Activated naive CD4-positive, alpha-beta T cell treated with anti-CD3 and anti-CD28 coated beads for 36 hours (primary cell): ENCODE data around the gene KRTAP12-4. TPM values are rescaled to one million over a fixed set of nuclear protein-coding genes. Genes with fewer than 3 reads are reported as not detected.
"Not testable (repeated sequence)": the region's sequence is repeated elsewhere in the genome, so short reads cannot be mapped to it uniquely, and the experiment has no call there.

Experiments used
- CTCF ChIA-PET: fragments of 350-600 bp; sonication (Branson Sonifier 250); formaldehyde crosslinking; loops from one replicate; lab custom pipeline; 2021; ENCODE audit warnings: antibody characterized with exemption; lab: Charles Lee
- DNase-seq: peaks from one replicate; pipeline ENCODE4 v3.0.0-alpha.2; 2020
- H3K27ac Mint-ChIP-seq: one replicate; pipeline ENCODE4 v1.8.0; 2021; ENCODE audit warnings: mild to moderate bottlenecking, mixed read lengths
- H3K27me3 Mint-ChIP-seq: one replicate; pipeline ENCODE4 v1.8.0; 2021; ENCODE audit warnings: low read depth, mixed read lengths
- H3K36me3 Mint-ChIP-seq: one replicate; pipeline ENCODE4 v1.8.0; 2021; ENCODE audit warnings: low read depth, mixed read lengths
- H3K4me1 Mint-ChIP-seq: one replicate; pipeline ENCODE4 v1.8.0; 2021; ENCODE audit warnings: low read depth, mixed read lengths
- H3K4me3 Mint-ChIP-seq: one replicate; pipeline ENCODE4 v1.8.0; 2021; ENCODE audit warnings: mild to moderate bottlenecking, moderate library complexity, mixed read lengths
- H3K9me3 Mint-ChIP-seq: one replicate; pipeline ENCODE4 v1.8.0; 2021; ENCODE audit warnings: mixed read lengths
- intact Hi-C: fragments of 100-400 bp; cut with micrococcal nuclease; formaldehyde crosslinking; loops from one replicate; pipeline ENCODE4 v1.15.1; 2023
- total RNA-seq, 2 experiments: library from RNA; stranded (reverse); gene quantifications; one replicate each; pipeline ENCODE4 v1.2.3, GENCODE V29; 2021

The KRTAP12-4 gene
- total RNA-seq, 2 experiments from 2014 or later = not detected

- Mint-ChIP-seq H3K36me3 (no peaks in the 10 kb centered on the region), H3K27ac (no peak overlapping the region), H3K4me3 (no peak overlapping the region), H3K9me3 (peaks cover 17% of the 10 kb centered on the region), H3K4me1 (peaks cover 3% of the 10 kb centered on the region), H3K27me3 (no peaks in the 10 kb centered on the region)
- intact Hi-C loops = no loop called here
- CTCF ChIA-PET = no interaction called here
- no peak for DNase-seq
Observed at GRCh38 chr21:44636209-44637017, 18.0 kb downstream of the KRTAP12-4 start.

GRCh38 chr21:44632067-44632466, 22.4 kb downstream of the KRTAP12-4 start:
- H3K4me3 Mint-ChIP-seq = no peak overlapping the region
- DNase-seq = no peak
- H3K27ac Mint-ChIP-seq = no peak overlapping the region
- H3K4me1 Mint-ChIP-seq = peaks cover 25% of the 10 kb centered on the region
- H3K9me3 Mint-ChIP-seq = peaks cover 29% of the 10 kb centered on the region
- CTCF ChIA-PET = interaction anchor here (1.7 kb wide), 1 partner anchor 110 kb away, joined by 3 read pairs; no protein-coding TSS in a partner anchor
- intact Hi-C loops = no loop called here
- H3K27me3 Mint-ChIP-seq = no peaks in the 10 kb centered on the region
- H3K36me3 Mint-ChIP-seq = peaks cover 3% of the 10 kb centered on the region

- DNase-seq = peak; percentile 12
- Mint-ChIP-seq H3K27me3 (no peaks in the 10 kb centered on the region), H3K4me1 (peaks cover 25% of the 10 kb centered on the region), H3K9me3 (peaks cover 29% of the 10 kb centered on the region), H3K4me3 (no peak overlapping the region), H3K27ac (peak overlapping the region; percentile 4), H3K36me3 (peaks cover 3% of the 10 kb centered on the region)
- intact Hi-C loops = no loop called here
- CTCF ChIA-PET = interaction anchor here (1.7 kb wide), 1 partner anchor 112 kb away, joined by 3 read pairs; no protein-coding TSS in a partner anchor
Observed at GRCh38 chr21:44630440-44630839, 24.0 kb downstream of the KRTAP12-4 start.

GRCh38 chr21:44628707-44629391, 25.6 kb downstream of the KRTAP12-4 start:
- peaks cover 3% of the 10 kb centered on the region for H3K36me3 Mint-ChIP-seq
- no peak overlapping the region for H3K27ac Mint-ChIP-seq
- no peak overlapping the region for H3K4me3 Mint-ChIP-seq
- DNase-seq = no peak
- intact Hi-C loops = loop anchor here (2.0 kb wide), 1 partner anchor 78 kb away; the partner anchor contains the start of gene KRTAP10-2
- H3K27me3 Mint-ChIP-seq = no peaks in the 10 kb centered on the region
- H3K4me1 Mint-ChIP-seq = peaks cover 25% of the 10 kb centered on the region
- CTCF ChIA-PET = interaction anchor here (0.9 kb wide), 1 partner anchor 17 kb away, joined by 3 read pairs; the partner anchor contains the start of gene KRTAP10-8
- peaks cover 41% of the 10 kb centered on the region for H3K9me3 Mint-ChIP-seq

GRCh38 chr21:44627831-44628233, 26.6 kb downstream of the KRTAP12-4 start:
- H3K36me3 Mint-ChIP-seq, DNase-seq, H3K27ac Mint-ChIP-seq, H3K4me3 Mint-ChIP-seq, H3K27me3 Mint-ChIP-seq: not testable (repeated sequence)
- intact Hi-C loops = loop anchor here (2.0 kb wide), 1 partner anchor 77 kb away; the partner anchor contains the start of gene KRTAP10-2
- peaks cover 44% of the 10 kb centered on the region for H3K9me3 Mint-ChIP-seq
- CTCF ChIA-PET = interaction anchor here (0.8 kb wide), 1 partner anchor 118 kb away, joined by 4 read pairs; no protein-coding TSS in a partner anchor
- H3K4me1 Mint-ChIP-seq = peaks cover 25% of the 10 kb centered on the region

GRCh38 chr21:44627181-44627822, 27.2 kb downstream of the KRTAP12-4 start:
- H3K27me3 Mint-ChIP-seq, H3K36me3 Mint-ChIP-seq, H3K4me3 Mint-ChIP-seq, intact Hi-C loops, DNase-seq, H3K27ac Mint-ChIP-seq: not testable (repeated sequence)
- CTCF ChIA-PET = interaction anchor here (0.8 kb wide), 1 partner anchor 117 kb away, joined by 4 read pairs; no protein-coding TSS in a partner anchor
- H3K9me3 Mint-ChIP-seq = peaks cover 47% of the 10 kb centered on the region
- peaks cover 25% of the 10 kb centered on the region for H3K4me1 Mint-ChIP-seq

- no peak for DNase-seq
- CTCF ChIA-PET = interaction anchor here (0.8 kb wide), 1 partner anchor 117 kb away, joined by 4 read pairs; no protein-coding TSS in a partner anchor
- Mint-ChIP-seq H3K27me3 (no peaks in the 10 kb centered on the region), H3K27ac (no peak within 1 kb of the TSS), H3K4me3 (no peak within 1 kb of the TSS), H3K9me3 (peaks cover 44% of the 10 kb centered on the region), H3K36me3 (peaks cover 3% of the 10 kb centered on the region), H3K4me1 (peaks cover 25% of the 10 kb centered on the region)
- intact Hi-C loops = no loop called here
Observed at GRCh38 chr21:44626673-44627143, 27.8 kb downstream of the KRTAP12-4 start, which contains the start of gene KRTAP10-9. Gene KRTAP10-9 (plus strand): TSS chr21:44627093. CDS start chr21:44627172, 79 bp downstream.

GRCh38 chr21:44626262-44626661, 28.2 kb downstream of the KRTAP12-4 start:
- intact Hi-C loops = no loop called here
- peaks cover 3% of the 10 kb centered on the region for H3K36me3 Mint-ChIP-seq
- no peak overlapping the region for H3K4me3 Mint-ChIP-seq
- H3K9me3 Mint-ChIP-seq = peaks cover 42% of the 10 kb centered on the region
- H3K4me1 Mint-ChIP-seq = peaks cover 25% of the 10 kb centered on the region
- no peak overlapping the region for H3K27ac Mint-ChIP-seq
- no peak for DNase-seq
- no peaks in the 10 kb centered on the region for H3K27me3 Mint-ChIP-seq
- CTCF ChIA-PET = no interaction called here

- Mint-ChIP-seq H3K27me3 (no peaks in the 10 kb centered on the region), H3K4me3 (no peak overlapping the region), H3K27ac (no peak overlapping the region), H3K4me1 (peaks cover 25% of the 10 kb centered on the region), H3K9me3 (peaks cover 39% of the 10 kb centered on the region), H3K36me3 (peaks cover 2% of the 10 kb centered on the region)
- CTCF ChIA-PET = no interaction called here
- no peak for DNase-seq
- intact Hi-C loops = no loop called here
Observed at GRCh38 chr21:44625756-44626155, 28.7 kb downstream of the KRTAP12-4 start.

- intact Hi-C loops = no loop called here
- CTCF ChIA-PET = no interaction called here
- H3K27me3 Mint-ChIP-seq = no peaks in the 10 kb centered on the region
- H3K4me3 Mint-ChIP-seq = no peak overlapping the region
- peaks cover 46% of the 10 kb centered on the region for H3K9me3 Mint-ChIP-seq
- H3K27ac Mint-ChIP-seq = no peak overlapping the region
- H3K4me1 Mint-ChIP-seq = peaks cover 22% of the 10 kb centered on the region
- DNase-seq = no peak
- peaks cover 16% of the 10 kb centered on the region for H3K36me3 Mint-ChIP-seq
Observed at GRCh38 chr21:44623575-44623974, 30.9 kb downstream of the KRTAP12-4 start.

GRCh38 chr21:44619886-44620285, 34.6 kb downstream of the KRTAP12-4 start:
- H3K27ac Mint-ChIP-seq = peak overlapping the region; percentile 93
- H3K27me3 Mint-ChIP-seq = no peaks in the 10 kb centered on the region
- peaks cover 16% of the 10 kb centered on the region for H3K36me3 Mint-ChIP-seq
- H3K4me1 Mint-ChIP-seq = peaks cover 40% of the 10 kb centered on the region
- intact Hi-C loops = loop anchor here (1.0 kb wide), 2 partner anchors 38 to 73 kb away; no protein-coding TSS in a partner anchor
- no peak for DNase-seq
- CTCF ChIA-PET = interaction anchor here (1.2 kb wide), 1 partner anchor 18 kb away, joined by 3 read pairs; no protein-coding TSS in a partner anchor
- H3K4me3 Mint-ChIP-seq = no peak overlapping the region
- H3K9me3 Mint-ChIP-seq = peaks cover 47% of the 10 kb centered on the region
